ENCODE data around the gene CRADD. TPM values are rescaled to one million over a fixed set of nuclear protein-coding genes. Genes with fewer than 3 reads are reported as not detected.

Gene CRADD
- total RNA-seq, 2 donors from 2014 or later, result 7.7 to 9.1 TPM

DNA sequence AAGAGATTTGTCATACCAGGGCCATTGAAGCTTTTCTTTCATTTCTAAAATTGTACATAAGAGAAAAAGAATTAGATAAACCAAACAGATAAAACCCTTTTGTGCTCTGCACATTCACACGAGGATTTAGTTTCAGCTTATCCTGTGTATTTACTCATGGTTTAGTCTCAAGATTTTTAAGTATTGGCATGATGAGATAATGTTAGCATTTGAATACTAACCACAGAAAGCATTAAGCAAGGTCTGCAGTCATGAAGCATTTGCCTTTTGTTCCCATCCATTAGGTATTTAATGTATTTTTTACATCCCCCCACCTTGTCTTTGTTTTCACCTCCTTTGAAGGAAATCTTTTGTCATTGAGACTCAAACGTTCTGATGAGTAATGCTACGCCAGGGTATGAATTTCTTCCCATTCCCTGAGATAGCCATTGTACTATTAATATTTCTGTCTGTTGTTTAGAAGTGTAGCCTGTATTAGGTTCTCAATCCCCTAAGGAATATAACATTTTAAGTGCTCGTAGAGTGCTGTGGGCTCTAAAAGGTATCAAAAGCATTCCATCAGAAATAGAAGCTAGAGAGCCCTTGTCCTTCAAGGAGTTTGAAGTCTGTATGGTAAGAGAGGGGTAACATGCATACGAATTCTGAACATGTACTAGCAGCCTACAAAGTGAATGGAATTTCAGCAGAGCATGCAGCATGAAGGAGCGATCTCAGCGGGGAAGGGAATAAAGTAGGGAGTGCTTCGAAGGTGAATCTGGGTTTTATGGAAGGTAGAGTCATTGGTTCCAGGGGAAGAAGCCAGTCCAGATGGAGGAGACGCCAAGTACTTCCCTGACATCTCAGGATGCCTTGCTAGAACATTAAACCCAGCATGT, 22.3 kb downstream of the CRADD start:
- H3K9me3 ChIP-seq (ENCODE audit: control insufficient read depth, low read length), result no peaks in the 10 kb centered on the region
- peaks cover 50% of the 10 kb centered on the region for H3K4me1 Mint-ChIP-seq
- 62 to 64% methylated on average over 6 to 9 of the region's 9 CpGs for WGBS, 2 experiments (ENCODE audit: insufficient coverage in 1 of 2, insufficient read length in 1 of 2)
- no peaks in the 10 kb centered on the region for H3K36me3 ChIP-seq (ENCODE audit: control insufficient read depth, insufficient read depth, low read length)
- H3K27ac Mint-ChIP-seq, result peak overlapping the region; percentile 82
- H3K36me3 Mint-ChIP-seq (ENCODE audit: low read depth), result no peaks in the 10 kb centered on the region
- no peak overlapping the region for H3K4me3 ChIP-seq (ENCODE audit: low read length)
- peaks cover 2% of the 10 kb centered on the region for H3K27me3 Mint-ChIP-seq (ENCODE audit: insufficient read depth)
- peaks cover 24% of the 10 kb centered on the region for H3K4me1 ChIP-seq (ENCODE audit: control insufficient read depth, insufficient read depth, low read length)
- H3K9me3 Mint-ChIP-seq, result no peaks in the 10 kb centered on the region
- H3K27me3 ChIP-seq (ENCODE audit: control insufficient read depth, insufficient read depth, low read length, poor library complexity, severe bottlenecking), result no peaks in the 10 kb centered on the region
- H3K27ac ChIP-seq (ENCODE audit: low read depth, low read length), result no peak overlapping the region
- DNase-seq, result peak; percentile 59
- no peak for TF ChIP-seq CTCF (conservative IDR thresholded peaks at IDR 0.05)
- no peak overlapping the region for H3K9ac ChIP-seq (ENCODE audit: extremely low read depth, low read length, poor library complexity, severe bottlenecking)
- H3K4me3 Mint-ChIP-seq, result no peak overlapping the region

DNA sequence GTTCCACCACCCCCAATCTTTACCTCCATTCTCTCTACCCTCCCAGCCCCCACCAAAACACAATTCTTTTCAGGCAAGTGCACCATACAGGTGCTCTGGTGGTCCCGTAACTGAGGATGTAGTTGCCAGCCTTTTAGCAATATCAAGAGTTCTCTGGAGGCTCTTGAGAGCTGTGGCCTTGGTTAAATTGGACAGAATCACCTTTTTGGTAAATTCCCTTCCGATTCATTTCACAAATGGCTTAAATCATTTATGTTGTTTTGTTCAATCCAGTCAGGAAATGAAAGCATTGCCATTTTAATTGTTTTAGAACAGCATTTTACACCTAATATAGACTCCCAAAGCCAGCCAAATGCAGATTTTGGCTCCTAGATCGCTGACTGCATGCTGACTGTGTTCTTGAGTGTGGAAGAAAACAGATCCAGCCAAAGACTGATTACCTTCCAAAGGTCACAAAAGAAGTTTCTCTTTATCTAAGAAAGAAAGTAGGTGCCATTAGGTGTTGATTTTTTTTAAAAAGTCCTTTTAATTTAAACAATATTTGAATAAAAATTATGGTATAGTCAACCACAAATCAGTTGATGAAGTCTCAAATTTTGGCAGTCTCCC, 25.6 kb downstream of the CRADD start:
- Histone ChIP-seq H3K9me3 (ENCODE audit: control insufficient read depth, low read length) (no peaks in the 10 kb centered on the region), H3K9ac (ENCODE audit: extremely low read depth, low read length, poor library complexity, severe bottlenecking) (no peak overlapping the region), H3K36me3 (ENCODE audit: control insufficient read depth, insufficient read depth, low read length) (no peaks in the 10 kb centered on the region), H3K27ac (ENCODE audit: low read depth, low read length) (no peak overlapping the region), H3K4me1 (ENCODE audit: control insufficient read depth, insufficient read depth, low read length) (peaks cover 19% of the 10 kb centered on the region), H3K4me3 (ENCODE audit: low read length) (peak overlapping the region; percentile 33), H3K27me3 (ENCODE audit: control insufficient read depth, insufficient read depth, low read length, poor library complexity, severe bottlenecking) (no peaks in the 10 kb centered on the region)
- Mint-ChIP-seq H3K36me3 (ENCODE audit: low read depth) (no peaks in the 10 kb centered on the region), H3K9me3 (no peaks in the 10 kb centered on the region), H3K4me3 (peak overlapping the region; percentile 0), H3K27ac (peak overlapping the region; percentile 32), H3K27me3 (ENCODE audit: insufficient read depth) (peaks cover 2% of the 10 kb centered on the region), H3K4me1 (peaks cover 49% of the 10 kb centered on the region)
- no peak for DNase-seq
- 97 to 100% methylated on average over 1 to 3 of the region's 3 CpGs for WGBS, 2 experiments (ENCODE audit: insufficient coverage in 1 of 2, insufficient read length in 1 of 2)
- TF ChIP-seq CTCF (conservative IDR thresholded peaks at IDR 0.05), result no peak

GRCh38 chr12:93704122-93704521, 26.9 kb downstream of the CRADD start:
- H3K4me1 Mint-ChIP-seq, result peaks cover 38% of the 10 kb centered on the region

More at GRCh38 chr12:93704122-93704521, 26.9 kb downstream of the CRADD start:
- DNase-seq, result no peak
- TF ChIP-seq CTCF (conservative IDR thresholded peaks at IDR 0.05), result no peak
- no peak overlapping the region for H3K4me3 ChIP-seq (ENCODE audit: low read length)
- peaks cover 1% of the 10 kb centered on the region for H3K9me3 ChIP-seq (ENCODE audit: control insufficient read depth, low read length)
- no peaks in the 10 kb centered on the region for H3K36me3 ChIP-seq (ENCODE audit: control insufficient read depth, insufficient read depth, low read length)
- no peak overlapping the region for H3K9ac ChIP-seq (ENCODE audit: extremely low read depth, low read length, poor library complexity, severe bottlenecking)
- H3K27ac Mint-ChIP-seq, result no peak overlapping the region
- H3K4me3 Mint-ChIP-seq, result no peak overlapping the region
- peaks cover 9% of the 10 kb centered on the region for H3K4me1 ChIP-seq (ENCODE audit: control insufficient read depth, insufficient read depth, low read length)
- H3K27me3 Mint-ChIP-seq (ENCODE audit: insufficient read depth), result peaks cover 2% of the 10 kb centered on the region
- H3K9me3 Mint-ChIP-seq, result peaks cover 4% of the 10 kb centered on the region
- peaks cover under 1% of the 10 kb centered on the region for H3K36me3 Mint-ChIP-seq (ENCODE audit: low read depth)
- H3K27ac ChIP-seq (ENCODE audit: low read depth, low read length), result no peak overlapping the region
- H3K27me3 ChIP-seq (ENCODE audit: control insufficient read depth, insufficient read depth, low read length, poor library complexity, severe bottlenecking), result no peaks in the 10 kb centered on the region
